HG02678 (cell line): Measurements from ENCODE around the gene APBB1IP.
"Not testable (repeated sequence)": the region's sequence is repeated elsewhere in the genome, so short reads cannot be mapped to it uniquely, and the experiment has no call there.

Experiments
- ATAC-seq: cut with Tn5 transposase; IDR thresholded peaks from one replicate; pipeline ENCODE4 v1.9.1; 2021; ENCODE audit warnings: mild to moderate bottlenecking, moderate library complexity; ENCODE audit not compliant: unreplicated experiment

Gene APBB1IP

DNA sequence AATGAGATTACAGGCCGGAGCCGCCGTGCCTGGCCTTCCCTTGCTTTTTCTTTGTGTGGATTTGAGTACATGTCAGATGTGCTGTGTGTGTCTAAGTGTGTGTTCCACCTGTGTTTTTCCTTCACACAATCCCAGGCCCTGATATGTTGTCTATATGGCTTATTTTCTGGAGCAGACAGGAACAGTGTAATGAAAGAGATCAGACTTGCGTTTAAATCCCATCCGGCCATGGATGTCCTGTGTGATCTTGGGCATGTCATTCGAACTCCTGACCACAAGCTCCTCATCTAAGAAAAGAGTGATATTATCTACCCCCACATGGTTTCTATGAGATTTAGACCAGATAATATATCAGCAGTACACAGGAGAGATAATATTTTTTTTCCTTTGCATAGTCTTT, 37.2 kb downstream of the APBB1IP start:
- no peak for ATAC-seq

DNA sequence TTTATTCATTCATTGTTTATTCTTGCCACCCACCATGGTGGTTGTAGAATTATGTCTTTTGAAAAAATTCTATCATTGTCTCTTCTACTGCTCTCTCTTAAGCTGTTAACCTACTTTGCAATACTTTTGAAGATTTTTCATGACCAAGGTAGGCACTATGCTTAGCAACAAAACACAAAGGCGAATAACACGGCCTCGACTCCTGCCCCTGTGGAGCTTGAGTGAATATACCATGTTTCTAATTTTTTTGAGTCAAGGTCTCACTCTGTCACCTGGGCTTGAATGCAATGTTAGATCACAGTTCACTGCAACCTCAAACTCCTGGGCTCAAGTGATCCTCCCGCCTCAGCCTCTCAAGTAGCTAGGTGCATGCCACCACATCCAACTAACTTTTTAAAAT, 39.4 kb downstream of the APBB1IP start:
- ATAC-seq = no peak

DNA sequence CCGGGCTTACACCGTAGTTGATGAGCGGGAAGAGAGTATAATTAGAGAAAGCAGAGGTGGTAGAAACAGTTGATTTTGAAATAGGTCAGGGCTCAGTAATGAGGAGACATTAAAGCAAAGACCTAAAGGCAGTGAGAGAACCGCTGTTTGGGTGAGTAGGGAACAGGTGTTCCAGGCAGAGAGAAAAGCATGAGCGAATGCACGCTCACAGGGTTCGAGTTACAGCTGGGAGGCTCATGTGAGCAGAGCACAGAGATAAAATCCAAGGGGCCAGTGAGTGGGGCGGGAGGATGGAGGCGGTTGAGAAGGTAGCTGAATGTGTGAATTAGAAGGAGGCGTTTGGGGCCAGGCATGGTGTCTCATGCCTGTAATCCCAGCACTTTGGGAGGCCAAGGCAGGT, 39.9 kb downstream of the APBB1IP start:
- ATAC-seq = no peak

DNA sequence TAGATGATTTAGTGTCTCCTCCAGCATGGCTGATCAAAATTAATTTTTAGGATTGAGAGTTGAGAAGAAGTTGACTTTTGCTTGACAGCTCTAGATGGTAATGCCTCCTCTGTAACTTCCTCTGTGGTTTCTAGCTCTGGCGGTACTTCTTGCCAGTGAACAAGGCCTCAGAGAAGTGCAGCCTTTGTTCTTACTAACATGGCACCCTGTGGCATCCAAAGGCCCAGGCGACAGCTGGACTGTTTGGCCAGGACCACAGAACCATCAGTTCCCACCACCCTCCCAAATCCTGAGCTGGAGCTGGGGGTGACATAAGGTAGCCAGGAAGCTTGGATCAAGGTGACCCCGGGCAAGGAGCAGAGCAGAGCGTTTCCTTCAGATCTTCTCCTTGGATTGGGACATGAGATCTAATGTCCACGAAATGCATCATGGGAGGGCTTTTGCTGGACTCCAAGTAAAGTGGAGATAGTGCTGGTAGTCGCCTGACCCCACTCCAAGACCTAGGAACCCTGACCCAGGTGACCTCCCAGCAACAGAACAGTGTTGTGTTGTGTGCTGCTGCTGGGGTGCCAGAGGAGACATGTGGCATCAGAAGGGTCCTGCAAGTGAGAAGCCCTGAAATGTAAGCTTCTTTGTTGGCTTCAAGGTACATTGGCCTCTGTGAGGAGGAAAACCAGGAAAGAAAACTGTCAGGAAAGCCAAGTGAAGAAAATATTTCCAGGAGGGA, 41.8 kb downstream of the APBB1IP start:
- ATAC-seq = peak; percentile 55

DNA sequence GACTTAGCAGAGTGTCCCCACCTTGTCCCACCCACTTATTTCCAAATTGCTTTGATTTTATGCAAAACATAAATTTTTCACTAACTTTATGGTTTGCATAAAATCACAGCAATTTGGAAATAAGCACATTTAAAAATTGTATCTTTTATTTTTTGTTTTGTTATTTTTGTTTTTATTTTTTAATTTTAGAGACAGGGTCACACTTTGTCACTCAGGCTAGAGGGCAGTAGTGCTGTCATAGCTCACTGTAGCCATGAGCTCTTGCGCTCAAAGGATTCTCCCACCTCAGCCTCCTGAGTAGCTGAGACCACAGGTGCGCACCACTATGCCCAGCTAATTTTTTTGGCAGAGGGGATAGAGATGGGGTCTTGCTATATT, 43.2 kb downstream of the APBB1IP start:
- ATAC-seq = no peak

DNA sequence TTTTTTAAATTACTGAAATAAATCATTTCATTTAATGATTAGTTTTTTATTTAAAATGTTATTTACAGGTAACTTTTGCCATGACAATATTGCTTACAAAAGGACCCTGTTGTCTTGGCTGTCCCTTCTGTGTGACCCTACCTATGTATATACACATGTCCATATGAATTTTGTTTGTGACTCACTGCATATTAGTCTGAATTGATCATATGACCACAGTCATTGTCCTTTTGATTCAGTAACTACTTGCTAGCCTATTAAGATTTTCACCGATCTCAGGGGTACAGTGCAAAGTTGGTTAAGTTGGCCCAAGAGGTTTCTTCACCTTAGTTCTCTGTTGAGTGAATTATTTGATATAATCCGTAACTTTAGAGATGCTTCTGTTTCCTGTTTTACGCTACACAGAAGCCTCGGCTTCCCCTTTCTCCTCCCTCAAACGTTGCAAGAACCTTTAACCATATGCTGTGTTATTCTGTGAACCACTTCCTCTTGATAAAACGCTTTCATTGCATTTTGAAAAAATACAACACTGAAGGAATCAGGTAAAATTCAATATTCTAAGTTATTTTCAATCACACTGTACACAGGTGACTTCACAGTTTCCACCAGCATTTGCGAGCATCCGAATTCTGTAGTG, 43.9 kb downstream of the APBB1IP start:
- peak; percentile 53 for ATAC-seq

DNA sequence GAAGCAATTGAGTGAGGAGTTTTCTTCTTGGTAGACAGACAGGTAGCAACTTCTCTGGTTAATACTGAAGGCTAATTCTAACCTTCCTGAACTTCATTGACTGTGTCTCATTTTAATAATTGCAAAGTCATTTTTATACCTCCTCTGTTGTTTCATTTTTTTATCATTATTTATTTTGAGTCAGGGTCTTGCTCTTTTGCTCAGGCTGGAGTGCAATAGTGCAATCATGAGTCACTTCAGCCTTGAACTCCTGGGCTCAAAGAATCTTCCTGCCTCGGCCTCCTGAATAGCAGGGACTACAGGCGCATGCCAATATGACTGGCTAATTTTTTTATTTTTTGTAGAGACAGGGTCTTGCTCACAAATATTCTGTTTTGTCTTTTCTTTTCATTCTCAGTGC, 45.4 kb downstream of the APBB1IP start:
- no peak for ATAC-seq

DNA sequence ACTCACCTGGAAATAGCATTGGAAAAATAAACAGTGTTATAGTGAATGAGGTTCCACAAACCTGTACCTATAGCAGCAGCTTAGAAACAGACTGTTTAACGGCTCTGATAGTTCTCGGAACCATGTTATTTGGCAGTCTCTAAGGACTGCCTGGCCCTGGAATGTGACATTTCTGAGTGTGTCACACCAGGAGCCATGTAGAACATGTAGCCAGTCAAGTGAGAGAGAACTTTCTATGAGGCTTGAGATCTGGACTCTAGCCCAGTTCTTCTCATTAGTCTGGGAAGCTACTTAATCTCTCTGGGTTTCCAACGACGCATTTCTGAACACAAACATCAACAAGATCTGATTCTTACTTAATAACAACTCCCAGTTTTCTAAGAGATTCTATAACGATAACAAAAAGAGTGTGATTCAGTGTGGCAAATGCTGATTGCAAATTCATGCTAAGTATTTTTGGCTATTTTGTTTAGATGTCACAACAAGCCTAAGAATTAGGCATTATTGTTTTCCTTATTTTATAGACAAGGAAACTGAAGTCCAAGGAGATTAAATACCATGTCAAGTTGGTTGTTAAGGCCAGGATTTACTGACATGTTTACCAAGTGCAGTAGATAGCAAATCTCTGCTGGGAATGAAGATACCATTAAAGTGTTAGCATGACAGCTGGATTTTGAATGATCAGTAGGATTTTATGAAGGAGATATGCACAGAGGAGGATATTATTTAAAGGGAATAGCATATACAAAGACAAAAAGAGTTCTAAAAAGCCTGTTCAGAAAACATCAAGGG, 47.2 kb downstream of the APBB1IP start:
- no peak for ATAC-seq

DNA sequence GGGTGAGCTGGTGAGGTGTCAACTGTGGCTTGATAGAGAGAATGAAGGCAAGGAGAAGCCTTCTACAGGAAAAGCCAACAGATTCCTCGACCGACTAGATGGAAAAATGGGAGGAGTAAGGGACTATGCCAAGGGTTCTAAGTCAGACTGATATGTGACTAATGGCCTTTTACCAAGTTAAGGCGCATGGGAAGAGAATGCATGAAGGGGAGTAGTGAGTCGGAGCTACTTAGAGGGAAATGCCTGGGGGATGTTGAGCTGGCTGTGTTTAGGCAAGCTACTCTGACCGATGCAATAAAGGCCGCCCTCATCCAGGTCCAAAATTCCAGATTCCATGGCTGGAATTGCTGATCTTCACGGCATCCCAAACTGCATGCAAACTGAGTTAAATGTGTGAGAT, 48.2 kb downstream of the APBB1IP start:
- no peak for ATAC-seq

DNA sequence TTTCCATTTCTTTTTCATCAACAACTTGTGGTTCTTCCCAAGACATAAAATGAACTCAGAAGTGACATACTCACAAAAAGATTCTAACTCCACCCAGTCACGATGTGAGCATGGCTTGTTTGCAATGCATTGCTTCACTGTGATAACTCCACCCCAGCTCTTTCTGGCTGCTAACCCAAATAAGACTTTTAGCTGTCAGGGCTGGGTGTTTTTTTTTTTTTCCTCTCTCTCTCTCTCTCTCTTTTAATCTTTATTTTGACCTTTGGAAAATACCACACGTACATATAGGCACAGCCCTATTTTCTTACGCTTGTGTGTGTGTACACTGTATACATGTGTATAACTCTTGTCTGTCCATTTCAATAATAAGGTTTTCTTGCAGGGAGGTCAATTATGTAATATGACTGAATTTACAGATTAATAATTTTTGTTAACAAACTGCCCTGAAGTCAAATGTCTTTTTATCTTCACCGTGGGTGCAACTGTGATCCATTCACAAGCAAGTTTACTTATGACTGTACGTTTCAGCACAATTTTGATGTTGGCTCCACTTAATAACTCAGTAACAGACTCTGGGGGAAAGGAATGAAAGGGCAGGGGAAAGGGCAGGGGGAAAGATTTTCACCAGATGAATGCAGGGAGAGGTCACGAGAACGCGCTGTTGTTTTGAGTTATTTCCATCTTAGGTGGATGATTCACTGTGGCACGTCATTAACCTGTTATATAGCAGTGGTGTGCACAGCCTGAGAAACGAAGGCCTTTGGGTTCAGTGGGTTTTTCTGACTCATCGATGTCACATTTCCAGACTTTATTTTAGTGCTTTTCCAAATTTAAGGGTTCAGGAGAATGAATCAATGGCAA, 49.1 kb downstream of the APBB1IP start:
- ATAC-seq = peak; percentile 91

DNA sequence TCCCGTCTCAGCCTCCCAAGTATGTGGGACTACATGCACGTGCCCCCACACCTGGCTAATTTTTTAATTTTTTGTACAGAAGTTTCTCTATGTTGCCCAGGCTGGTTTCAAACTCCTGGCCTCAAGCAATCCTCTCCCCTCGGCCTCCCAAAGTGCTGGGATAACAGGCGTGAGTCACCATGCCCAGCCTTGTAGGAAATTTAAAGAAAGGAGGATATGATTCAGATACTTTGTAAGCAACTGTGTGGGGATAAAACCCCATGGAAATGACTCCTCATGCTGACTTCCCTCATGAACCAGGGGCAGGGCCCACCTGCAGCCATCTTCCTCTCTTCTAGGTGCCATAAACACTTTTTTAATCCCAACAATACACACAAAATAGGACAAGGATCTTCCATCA, 50.2 kb downstream of the APBB1IP start:
- no peak for ATAC-seq

DNA sequence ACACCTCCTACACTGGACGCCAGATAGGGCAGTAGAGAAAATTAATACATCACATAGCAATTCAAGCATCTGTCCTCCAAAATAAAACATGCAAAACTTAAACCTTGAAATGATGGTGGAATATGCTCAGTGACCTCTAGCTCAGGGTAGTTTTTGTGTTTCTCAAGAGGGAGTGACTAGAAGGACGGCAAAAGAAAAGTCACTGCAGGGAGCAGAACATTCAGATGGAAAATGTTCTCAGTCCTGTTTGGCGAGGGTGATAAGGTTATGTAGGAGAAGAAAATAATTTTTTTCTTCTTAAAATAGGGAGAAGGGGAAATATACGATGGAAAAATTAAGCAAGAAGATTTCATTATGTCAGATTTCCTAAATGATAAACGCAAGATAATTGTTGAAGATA, 50.9 kb downstream of the APBB1IP start:
- no peak for ATAC-seq

DNA sequence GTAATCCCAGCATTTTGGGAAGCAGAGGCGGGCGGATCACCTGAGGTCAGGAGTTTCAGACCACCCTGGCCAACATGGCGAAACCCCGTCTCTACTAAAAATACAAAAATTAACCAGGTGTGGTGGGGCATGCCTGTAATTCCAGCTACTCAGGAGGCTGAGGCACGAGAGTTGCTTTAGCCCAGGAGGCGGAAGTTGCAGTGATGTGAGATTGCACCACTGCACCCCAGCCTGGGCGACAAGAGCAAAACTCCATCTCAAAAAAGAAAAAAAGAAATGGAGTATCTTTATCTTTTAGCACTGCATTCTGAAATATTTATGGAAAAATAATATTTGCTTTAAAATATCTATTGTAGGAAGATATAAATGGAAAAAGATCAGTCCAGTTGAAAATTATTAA, 52.2 kb downstream of the APBB1IP start:
- not testable (repeated sequence) for ATAC-seq

DNA sequence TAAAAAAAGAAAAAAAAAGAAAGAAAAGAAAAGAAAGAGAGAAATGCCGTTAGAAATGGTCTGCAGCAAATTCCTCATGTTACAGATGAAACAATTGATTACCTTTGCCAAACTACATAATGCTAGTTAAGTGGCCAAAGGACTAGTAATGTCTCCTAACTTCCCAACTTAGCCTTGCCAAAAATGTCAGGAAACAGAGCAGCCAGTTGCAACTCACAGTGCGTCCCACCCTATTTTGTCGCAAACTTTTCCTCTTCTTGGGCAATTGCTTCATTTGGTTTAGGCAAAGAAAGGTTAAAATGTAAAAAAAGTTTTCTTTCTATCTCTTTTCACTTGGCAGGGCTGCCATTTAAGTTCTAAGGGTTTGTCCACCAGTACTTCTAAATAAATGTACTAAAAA, 53.1 kb downstream of the APBB1IP start:
- no peak for ATAC-seq

DNA sequence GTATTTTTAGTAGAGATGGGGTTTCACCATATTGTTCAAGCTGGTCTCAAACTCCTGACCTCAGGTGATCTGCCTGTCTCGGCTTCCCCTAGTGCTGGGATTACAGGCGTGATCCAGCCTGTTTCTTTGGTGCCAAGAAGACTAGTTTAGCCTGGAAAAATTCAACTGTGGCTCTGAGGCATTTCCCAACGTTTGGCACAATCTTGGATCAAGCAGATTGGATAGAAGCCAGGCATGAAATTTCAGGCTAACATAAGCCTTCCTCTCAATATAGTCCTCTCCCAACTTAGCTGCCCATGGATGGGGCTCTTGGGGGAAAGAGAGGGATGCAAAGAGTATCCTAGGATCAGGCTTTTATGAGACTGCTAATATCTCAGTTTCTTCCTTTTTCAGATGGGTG, 53.8 kb downstream of the APBB1IP start:
- ATAC-seq = no peak

DNA sequence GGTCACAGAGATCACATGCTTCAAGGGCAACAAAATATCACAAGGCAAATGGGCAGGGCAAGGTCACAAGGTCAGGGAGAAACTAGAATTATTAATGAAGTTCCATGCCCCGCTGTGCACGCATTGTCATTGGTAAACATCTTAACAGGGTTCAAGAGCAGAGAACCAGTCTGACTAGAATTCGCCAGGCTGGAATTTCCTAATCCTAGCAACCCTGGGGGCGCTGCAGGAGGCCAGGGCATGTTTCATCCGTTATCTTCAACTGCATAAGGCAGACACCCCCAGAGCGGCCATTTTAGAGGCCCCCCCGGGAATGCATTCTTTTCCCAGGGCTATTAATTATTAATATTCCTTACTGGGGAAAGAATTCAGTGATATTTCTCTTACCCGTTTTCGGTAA, 54.6 kb downstream of the APBB1IP start:
- ATAC-seq = not testable (repeated sequence)

DNA sequence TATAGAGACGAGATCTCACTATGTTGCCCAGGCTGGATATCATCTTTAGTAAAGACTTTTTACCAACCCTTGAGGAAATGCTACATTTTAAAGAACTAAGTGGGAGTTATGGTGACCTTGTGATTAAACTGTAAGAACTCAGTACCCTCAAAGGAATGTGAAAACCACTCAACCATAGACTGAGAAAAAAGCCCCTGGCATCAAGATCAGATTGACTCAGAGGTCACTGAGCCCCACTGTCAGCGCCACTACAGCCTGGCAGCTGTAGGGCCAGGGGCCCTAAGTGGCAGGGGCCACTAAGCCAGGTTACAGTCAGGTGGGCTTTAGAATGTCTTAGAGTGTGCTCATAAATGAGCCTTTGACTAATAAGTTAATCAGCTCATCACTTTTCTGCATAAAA, 55.9 kb downstream of the APBB1IP start:
- ATAC-seq = no peak

DNA sequence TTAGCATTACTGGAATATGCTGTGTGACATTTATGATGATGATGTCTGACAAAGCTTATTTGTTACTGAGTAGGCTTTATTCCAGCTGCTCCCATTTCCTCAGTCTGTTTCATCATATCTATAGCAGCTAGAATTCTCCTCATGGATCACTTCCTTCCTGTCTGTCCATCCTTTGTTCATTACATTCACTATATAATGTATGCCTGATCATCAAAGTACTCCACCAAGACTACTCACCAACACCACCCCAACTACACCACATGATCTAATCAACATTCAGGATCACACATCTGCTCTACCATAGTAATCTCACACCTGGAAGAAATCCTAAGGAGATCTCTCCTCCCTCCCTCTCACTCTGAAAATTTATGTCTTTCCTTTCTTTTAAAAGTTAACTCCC, 61.3 kb downstream of the APBB1IP start:
- no peak for ATAC-seq

DNA sequence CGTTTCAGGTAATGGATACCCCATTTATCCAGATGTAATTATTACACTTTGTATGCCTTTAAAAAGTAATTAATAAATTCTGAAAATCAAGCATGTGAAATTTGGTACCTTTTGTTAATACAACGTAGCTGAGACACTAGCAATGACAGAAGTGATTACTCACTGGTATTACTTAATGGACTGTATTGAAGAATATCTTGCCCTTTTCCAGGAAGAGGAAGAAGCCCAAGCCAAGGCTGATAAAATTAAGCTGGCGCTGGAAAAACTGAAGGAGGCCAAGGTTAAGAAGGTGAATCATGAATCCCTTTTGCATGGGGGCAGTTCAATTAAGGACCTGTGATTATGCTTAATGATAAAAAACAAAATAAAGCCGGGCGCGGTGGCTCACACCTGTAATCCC, 64.8 kb downstream of the APBB1IP start:
- ATAC-seq = no peak

DNA sequence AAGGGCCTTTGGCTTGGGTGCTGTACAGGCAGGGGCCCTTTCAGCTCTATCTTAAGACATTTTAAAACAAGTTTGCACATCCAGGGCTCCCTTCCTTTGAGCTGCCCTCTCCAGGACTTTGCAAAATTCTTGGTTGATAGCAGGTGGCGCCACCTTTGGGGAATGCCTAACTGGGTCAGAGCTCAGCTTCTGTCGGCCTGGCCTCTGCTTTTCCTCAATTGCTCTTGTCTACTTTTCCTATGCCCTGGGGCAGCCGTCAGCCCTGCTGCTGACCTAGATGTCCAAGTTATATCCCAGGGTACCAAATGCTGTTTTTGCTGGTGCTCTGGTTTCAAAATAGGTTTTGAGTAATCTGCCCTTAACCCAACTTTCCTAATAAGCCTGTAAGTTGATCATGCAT, 65.8 kb downstream of the APBB1IP start:
- no peak for ATAC-seq

DNA sequence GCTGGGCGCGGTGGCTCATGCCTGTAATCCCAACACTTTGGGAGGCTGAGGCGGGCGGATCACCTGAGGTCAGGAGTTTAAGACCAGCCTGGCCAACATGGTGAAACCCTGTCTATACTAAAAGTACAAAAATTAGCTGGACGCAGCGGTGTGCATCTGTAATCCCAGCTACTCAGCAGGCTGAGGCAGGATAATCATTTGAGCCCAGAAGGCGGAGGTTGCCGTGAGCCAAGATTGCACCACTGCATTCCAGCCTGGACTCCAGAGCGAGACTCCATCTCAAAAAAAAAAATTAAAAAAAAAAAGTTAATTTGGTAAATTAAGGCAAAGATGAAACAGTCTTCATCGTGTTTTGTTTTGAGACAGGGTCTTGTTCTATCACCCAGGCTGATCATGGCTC, 66.3 kb downstream of the APBB1IP start:
- ATAC-seq = not testable (repeated sequence)
